Erythroblast (primary cell): ENCODE results near the gene CYBRD1.

ENCODE experiments used
- GATA1 ChIP-seq: IDR thresholded peaks from 2 replicates; pipeline ENCODE4 v1.6.1; 2011; ENCODE audit warnings: low read depth, mild to moderate bottlenecking, control low read depth, low read length, moderate library complexity
- POLR2A ChIP-seq: IDR thresholded peaks from 2 replicates; pipeline ENCODE4 v1.6.1; 2011; ENCODE audit warnings: mild to moderate bottlenecking, low read length

DNA sequence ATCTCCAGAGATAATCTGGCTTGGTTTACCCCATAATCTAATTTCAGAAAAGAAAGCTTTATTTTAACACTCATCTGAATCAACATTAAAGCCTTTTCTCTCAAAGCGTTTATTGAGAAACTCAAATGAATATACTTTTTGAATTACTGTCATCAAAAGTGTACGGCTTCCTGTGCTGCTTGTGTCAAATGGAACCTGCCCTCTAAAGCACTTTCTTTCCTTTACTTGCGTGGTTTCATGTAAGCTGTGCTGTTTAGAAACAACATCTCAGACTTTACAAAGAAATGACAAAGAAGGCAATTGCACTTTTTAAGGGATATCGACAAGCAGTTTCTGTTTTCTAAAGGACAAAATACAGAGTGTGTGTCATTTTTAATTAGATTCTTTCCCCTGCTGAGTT, 35.1 kb downstream of the CYBRD1 start:
- TF ChIP-seq POLR2A, result no peak
- TF ChIP-seq GATA1, result no peak
